RCC 7860 (cell line): ENCODE measurements around the gene TMEM44.
"Not testable (repeated sequence)": the region's sequence is repeated elsewhere in the genome, so short reads cannot be mapped to it uniquely, and the experiment has no call there.

ENCODE experiments used
- DNase-seq: peaks from one replicate; pipeline ENCODE4 v3.0.0-alpha.2; 2015; ENCODE audit warnings: low spot score
- FAIRE-seq: peaks from 2 replicates; lab custom pipeline; 2012; peaks lifted over from hg19 to GRCh38; lab: Jason Lieb, UNC

The TMEM44 gene

DNA sequence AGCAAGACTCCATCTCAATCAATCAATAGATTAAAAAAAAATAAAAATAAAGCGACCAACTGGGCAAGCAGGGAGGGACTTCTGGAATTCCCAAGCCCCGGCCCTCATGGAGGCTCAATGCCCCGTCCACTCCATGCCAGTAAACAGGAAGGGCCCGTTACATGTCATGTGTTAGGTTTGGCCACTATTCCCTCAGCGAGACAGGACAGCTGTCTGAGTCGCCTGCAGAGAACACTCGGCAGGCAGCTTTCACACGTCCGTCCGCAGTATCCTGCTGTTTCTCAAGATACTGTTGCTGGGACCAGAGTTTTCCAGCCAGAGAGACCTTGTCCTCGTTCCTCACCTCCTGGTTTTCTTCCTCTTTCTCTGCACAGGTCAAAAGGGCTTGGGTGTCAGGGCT, 18.0 kb downstream of the TMEM44 start:
- DNase-seq (no peak), FAIRE-seq (no peak)

DNA sequence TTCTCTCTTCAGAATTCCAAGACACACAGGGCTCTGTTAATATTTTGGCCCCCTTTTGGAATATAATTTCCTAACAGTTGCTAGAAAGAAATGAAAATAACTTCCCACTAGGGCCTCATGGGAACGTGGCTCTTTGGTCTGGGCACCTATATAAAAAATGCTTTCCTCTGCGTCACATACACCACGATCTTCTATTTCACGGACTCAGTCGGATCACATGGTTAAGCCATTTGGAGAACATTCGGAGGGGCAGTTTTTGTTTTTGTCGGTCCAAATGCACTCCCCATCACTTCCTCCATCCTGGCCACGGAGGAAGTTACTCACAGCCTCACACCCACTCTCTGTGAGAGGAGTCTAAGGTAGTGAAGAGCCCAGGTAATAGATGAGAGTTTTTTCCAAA, 21.0 kb downstream of the TMEM44 start:
- DNase-seq = no peak
- no peak for FAIRE-seq

DNA sequence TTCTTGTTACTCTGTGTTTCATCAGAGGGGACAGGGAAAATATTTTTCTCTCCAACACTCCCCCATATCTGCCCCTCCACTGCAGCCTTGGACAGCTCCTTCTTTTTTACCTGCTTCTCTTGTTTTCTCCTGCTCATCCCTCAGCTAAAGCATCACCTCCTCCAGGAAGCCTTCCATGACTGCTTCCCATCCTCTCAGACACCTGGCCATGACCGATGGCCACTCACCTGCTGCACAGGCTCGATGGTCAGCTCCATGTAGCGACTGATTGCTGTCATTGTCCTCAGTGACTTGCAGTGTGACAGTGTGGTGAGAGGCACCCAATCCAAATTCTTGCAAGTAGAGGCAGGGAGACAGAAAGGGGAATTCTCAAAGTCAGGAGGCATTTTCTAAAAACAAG, 22.5 kb downstream of the TMEM44 start:
- DNase-seq = no peak
- no peak for FAIRE-seq

DNA sequence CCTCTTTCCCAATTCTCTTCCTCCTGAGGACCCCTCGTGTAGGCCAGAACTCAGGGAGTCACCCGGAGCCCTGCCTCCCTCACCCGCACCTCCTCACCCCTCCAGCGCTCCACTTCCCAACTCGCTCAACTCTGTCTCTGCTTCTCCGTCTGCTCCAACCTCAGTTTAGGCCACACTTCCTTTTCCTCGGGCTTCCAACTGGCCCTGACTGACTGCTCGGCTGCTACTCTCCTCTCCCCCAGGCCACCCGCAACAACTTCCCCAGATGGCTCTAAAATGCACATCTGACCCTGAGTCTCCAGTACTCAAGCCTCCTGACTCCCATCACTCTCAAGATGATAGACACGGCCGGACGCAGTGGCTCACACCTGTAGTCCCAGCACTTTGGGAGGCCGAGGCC, 23.6 kb downstream of the TMEM44 start:
- DNase-seq = no peak
- no peak for FAIRE-seq

DNA sequence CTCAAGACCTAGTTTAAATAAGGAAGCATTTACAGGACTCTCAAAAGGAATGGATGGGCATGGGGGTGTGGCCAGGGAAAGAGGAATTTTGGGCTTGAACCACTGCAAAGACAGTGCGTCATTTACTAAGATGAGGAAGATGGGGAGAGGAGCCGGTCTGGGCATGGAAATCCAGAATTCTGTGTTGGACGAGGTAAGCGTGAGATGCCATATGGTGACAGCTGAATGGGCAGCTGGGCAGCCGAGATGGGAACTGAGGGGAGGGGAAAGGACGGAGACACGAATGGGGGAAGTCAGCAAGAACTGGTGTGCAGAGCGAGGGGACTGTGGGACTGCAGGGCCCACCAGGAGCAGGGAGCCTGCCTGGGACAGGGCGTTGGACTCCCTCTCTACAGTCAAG, 24.2 kb downstream of the TMEM44 start:
- DNase-seq (no peak), FAIRE-seq (no peak)

DNA sequence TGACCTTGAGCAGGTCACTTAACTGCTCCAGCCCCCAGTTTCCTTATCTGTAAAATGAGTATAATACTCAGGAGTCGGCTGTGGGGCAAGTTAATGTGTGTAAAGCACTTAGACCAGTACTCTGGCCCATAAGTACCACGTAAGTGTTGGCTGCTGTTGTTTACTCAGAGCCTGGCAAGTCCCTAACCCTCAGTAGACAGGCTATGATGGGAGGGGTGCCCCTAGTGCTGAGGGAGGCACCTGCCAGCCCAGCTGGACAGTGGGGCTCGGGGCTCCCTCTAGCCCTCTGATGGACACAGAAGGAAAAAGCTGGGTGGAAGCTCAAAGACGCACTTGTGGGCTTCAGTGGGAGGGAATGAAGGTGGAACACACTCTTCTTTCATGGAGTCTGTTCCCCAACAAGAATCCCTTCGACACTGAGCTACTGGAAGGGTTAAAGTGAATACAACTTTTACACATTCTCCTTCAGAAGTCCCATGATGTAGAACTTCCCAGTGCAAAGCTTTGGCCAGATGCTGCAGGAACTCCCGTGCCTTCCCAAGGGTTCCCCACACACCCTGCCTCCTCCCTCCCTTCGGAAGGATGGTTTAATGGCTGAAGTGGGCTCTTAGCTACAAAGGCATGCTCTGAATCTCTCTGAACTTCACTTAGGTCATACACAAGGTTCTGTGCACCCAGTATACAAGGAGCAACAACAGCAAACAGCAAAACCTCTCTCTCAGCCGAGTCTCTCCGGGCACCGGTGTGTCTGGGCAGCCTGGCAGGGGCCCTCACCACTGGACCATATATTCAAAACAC, 25.4 kb downstream of the TMEM44 start:
- no peak for FAIRE-seq
- DNase-seq = no peak

DNA sequence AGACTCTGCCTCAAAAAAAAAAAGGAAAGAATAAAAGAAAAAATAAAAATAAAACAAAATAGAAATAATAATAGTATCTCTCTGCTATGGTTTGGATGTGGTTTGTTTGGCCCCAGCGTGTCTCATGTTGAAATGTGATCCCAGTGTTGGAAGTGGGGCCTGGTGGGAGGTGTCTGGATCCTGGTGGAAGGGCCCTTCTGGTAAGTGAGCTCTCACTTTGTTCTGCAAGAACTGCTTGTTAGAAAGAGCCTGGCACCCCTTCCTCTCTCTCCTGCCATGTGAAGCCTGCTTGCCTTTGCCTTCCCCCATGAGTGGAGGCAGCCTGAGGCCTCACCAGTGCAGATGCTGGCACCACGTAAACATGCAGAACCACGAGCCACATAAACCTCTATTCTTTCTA, 26.3 kb downstream of the TMEM44 start:
- FAIRE-seq (no peak), DNase-seq (no peak)

DNA sequence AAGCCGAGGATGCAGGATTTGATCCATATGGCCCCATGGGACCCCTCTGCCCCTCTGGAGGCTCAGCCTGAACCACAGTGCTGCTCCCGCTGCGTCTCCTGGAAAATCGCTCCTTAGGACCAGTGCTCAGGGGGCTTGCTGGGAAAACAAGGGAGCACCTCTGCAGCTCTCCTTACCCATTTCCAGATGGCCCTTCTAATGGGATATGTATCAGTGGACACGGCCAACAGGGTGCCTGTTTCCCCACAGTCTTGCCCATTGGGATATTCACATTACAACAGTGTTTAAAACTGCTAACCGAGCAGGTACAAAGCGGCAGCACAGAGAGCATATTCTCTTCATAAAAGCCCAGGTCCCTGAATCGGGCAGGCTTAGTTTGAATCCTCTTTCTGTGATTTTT, 27.1 kb downstream of the TMEM44 start:
- DNase-seq = no peak
- FAIRE-seq = no peak

DNA sequence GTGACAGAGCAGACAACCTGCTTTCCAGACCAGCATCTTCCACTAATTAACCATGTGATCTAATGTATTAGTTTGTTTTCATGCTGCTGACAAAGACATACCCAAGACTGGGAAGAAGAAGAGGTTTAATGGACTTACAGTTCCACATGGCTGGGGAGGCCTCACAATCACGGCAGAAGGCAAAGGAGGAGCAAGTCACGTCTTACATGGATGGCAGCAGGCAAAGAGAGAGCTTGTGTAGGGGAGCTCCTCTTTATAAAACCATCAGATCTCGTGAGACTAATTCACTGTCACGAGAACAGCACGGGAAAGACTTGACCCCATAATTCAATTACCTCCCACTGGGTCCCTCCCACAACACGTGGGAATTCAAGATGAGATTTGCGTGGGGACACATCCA, 27.9 kb downstream of the TMEM44 start:
- not testable (repeated sequence) for FAIRE-seq, DNase-seq

DNA sequence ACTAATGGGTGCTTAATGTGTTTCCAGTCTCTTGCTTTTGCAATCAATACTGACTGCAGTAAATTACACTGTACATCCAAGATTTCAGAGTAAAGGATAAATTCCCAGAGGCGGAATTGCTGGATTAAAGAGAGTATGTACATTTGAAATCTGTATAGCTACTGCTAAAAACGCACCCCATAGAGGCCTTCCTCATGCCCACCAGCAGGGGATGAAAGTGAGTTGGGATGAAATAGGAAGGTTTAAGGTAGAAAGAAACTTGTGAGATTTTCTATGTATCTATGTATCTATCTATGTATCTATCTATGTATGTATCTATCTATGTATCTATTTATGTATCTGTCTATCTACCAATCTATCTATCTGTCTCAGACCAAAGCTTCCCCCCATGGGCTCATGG, 28.4 kb downstream of the TMEM44 start:
- no peak for DNase-seq
- no peak for FAIRE-seq

DNA sequence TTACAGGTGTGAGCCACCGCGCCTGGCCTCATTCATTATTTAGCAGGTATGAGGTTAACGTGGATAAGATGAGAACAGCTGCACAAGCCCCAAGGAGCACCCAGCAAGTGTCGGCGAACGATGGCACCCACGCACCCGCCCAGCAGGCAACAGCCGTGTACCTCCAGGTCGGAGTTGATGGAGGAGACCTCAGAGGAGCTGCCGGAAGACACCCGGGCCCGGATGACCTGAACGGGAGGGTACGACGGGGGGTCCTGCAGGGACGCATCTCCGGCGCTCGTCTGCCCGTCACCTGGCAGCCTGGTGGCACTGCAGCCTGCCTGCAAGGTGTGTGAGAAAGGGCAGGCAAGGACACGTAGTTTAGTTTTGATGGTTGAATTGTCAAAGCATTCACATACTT, 29.1 kb downstream of the TMEM44 start:
- DNase-seq = no peak
- FAIRE-seq = no peak

DNA sequence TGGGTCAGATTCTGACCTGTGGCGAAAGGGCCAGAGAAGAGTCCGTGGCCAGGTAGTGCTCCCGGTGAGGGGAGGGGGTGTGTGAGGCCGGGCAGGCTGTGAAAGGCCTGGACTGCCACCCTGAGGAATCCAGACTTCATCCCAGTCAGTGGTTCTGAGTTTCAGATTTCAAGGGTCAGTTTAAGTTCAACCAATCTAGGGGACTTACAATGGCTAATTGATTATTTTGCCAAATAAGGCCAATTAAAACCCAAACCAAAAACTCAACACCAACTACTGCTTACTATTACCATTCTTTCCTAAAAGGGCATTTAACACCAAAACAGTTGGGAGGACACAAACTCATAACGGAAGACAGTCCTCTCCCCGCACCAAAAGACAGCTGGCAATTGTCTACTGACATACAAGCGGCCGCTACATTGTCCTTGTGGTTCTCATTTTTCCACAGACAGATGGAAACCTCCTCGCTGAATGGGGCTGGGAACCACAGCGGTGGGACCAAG, 30.5 kb downstream of the TMEM44 start:
- DNase-seq (no peak), FAIRE-seq (no peak)

DNA sequence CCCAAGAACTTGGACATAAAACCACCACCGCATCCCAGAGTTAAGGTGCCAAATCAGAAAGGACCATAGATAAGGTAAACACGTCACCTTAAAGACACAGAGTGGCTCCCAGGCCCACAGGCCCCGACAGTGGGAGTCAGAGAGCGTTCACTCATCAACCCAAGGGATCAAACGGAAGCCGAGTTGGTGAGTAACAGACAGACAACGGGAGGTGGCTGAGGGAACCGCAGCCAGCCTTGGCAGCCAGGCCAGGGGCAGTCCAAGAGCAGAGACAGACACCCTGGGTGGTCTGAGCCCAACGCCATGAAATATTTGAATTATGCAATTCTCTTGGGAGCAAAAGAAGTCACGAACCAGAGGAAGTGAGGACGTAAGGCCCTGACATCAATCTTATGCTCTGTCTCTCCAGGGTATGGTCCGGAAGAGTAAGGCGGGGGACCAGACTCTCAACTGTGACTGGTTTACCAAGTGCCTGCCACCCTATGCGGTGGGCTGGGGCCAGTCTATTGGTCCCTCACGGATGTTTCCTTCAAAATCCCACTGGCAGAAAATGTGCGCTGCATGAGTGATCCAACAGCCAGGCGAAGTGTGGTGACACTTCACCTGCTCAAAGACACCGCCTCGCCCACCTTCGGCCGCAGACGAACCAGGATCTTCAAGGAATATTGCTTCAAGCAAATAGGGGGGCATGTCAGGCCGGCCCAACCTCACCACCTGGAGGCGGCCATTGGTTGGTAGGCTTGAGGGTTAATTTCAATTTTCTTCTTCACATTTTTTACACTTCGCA, 34.3 kb downstream of the TMEM44 start:
- DNase-seq = peak; percentile 100
- peak; percentile 99 for FAIRE-seq

DNA sequence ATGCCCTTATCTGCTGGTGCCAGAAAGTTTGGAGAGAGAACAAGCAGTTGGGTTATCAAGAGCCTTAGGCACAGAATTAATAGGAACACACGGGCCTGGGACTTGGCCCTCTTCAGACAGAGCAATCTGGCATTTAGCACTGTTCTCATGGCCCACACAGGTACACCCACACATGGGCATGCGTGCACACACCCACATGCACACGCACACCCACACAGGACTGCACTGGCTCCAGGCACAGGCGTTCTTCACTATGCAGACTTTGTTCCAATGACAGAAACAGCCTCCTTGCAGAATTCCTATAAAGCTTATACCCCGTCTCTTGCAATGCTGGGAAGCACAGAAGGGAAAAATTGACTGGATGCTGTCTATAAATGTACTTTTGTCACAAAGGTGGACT, 36.3 kb downstream of the TMEM44 start:
- FAIRE-seq = no peak

DNA sequence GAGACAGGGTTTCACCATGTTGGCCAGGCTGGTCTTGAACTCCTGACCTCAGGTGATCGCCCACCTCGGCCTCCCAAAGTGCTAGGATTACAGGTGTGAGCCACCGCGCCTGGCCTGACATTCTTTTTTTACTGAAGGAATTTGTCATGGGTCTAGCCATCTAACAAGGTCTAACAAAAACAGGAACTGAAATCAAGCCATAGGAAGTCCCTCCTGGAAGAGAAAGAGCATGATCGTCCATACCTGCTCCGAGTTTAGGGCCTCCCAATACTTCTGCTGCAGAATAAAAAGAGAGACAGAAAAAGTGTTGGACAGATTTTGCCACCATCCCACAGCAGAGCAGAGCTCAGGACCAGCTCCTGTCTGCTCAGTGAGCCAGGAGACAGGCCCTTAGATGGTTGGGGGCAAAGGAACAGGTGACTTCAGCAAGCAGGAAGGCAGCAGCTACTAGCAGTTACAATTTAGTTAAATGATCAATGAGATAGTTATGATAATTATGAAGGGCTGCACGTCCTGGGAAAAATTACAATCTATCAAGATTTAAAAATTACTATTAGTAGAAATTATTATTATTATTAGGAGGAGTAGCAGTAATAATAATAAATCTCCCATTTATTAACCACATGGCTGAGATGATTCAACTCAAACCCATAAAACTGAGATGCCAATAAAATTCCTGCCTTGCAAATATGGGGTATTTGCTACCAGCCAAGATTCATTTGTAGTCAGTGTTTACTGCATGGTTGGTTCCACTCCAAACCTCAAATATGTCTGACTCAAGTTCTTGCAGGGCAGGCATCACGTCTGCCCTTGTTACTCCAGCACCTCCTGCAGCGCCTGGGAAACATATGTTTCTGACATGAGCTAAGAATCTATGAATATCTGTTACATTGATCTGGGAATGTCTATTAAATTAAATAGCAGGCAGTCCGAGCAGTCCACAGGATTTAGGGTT, 40.1 kb downstream of the TMEM44 start:
- FAIRE-seq (peak; percentile 99), DNase-seq (peak; percentile 99)

More for the DNA sequence above, 36.3 kb downstream of the TMEM44 start:
- no peak for DNase-seq

DNA sequence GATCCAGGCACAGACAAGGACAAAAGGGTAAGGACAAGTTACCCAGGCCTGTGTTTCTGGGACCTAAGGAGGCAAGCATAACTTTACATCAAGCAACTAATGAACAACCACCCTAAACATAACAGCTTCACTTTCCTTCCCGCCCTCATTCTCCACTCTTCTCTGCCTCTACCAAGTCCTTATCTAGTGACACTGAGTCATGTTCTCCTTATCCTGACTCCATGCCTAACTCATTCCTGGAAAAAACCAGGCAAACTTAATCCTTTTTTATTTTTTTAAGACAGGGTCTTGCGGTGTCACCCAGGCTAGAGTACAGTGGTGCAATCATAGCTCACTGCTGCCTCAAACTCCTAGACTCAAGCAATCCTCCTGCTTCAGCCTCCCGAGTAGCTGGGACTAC, 44.5 kb downstream of the TMEM44 start:
- DNase-seq (peak; percentile 60), FAIRE-seq (no peak)

DNA sequence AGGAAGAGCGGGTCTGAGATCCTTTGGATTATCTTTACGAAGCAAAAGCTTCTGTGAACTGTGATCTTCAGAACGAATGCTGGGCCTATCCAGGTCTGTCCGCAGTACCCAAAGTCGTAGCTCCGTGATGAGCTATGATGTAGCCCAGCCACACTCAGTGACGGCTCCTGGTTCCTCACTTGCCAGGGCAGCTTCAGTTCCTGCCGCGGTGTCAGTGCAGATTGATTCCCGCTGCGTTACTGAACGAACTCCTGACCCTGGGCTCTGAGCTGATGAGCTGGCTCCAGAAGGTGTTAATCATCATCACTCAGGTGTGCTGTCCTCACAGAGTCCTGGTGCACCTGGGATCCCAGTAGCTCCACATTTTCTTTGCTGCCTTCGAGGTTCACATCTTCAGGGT, 45.0 kb downstream of the TMEM44 start:
- DNase-seq (no peak), FAIRE-seq (no peak)

DNA sequence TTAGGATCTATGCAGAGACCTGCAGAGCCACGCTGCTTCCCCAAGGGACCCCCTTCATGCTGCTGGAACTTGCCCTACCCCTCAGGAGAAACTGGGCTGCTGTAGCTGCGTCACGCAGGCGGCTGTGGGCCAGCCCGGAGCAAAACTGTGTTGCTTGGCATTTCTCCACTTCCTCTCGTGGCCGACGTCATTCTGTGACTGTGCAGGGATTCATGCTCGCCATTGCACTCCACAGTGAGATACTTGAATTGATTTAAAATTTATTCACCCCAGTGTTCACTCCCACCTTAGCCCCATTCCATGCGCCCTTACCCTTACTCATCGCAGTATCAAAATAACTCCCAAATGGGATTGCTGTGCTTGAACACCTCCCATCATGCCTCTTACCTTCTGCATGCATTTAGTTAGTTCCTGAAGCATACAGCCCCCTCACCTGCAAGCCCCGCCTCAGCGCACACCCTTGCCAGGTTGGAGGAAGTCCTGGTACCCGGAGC, 45.7 kb downstream of the TMEM44 start:
- DNase-seq (no peak), FAIRE-seq (no peak)

DNA sequence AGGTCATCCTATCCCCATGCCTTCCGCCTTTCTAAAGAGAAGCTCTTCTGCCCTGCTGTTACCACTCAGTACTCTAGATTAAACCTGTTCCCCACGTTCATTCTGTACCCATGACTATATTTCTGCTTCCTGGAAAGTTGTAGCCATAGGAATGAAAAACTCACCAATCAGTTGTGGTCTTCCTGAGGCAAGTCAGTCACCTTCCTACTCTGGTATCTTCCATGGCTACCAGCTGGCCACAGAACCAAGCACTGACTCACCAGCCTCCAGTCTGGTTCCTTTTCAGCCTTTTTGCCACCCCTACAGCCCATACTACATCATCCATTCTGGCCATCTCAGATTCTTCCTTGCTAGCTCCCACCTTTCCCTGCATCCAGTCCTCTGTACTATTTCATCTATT, 46.4 kb downstream of the TMEM44 start:
- DNase-seq (peak; percentile 89), FAIRE-seq (peak; percentile 68)

DNA sequence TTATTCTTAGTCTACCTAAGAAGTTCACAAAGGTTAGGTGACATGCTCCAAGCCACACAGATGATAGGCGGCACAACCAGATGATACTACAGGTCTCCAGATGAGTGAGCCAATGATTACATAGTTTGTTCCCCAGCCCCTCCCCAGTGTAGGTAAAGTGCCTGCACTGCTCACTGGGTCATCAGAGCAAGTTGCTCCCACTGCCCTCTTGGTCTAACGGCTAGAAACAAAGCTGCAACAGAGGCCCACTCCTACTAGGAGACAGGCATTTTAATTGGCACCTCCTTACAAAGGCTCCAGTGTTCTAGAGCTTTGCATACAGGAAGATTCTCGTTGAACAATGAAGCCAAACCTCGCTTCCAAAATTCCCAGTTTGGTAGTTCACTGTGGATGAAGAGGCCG, 47.3 kb downstream of the TMEM44 start:
- FAIRE-seq = no peak
- DNase-seq = no peak

DNA sequence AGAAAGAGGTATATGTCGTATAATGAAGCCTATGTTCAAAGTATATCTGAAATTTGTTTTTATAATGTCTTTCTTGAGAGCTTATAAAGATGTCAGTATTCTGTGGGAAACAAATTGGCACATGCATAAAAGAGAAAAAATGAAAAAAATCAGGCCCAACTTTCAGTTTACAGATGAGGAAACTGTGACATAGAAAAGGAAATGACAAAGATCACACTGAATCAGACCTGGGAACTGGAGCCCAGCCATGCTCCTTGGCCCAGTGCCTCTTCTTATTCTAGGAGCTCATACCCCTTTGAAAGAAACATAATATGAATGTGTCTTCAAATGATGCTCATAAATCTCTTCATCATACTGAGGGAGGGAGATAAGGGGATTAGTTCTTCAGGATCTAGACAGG, 48.4 kb downstream of the TMEM44 start:
- no peak for FAIRE-seq
- DNase-seq = peak; percentile 48
